Measurements from ENCODE around the gene LINGO3. TPM values are rescaled to one million over a fixed set of nuclear protein-coding genes. Genes with fewer than 3 reads are reported as not detected.

LINGO3 gene
- total and polyA plus RNA-seq, 2 of the 8 experiments (the other 6 are each of a cell fraction or from before 2014, with no cell fraction given): 0.59 TPM; not detected in 1

DNA sequence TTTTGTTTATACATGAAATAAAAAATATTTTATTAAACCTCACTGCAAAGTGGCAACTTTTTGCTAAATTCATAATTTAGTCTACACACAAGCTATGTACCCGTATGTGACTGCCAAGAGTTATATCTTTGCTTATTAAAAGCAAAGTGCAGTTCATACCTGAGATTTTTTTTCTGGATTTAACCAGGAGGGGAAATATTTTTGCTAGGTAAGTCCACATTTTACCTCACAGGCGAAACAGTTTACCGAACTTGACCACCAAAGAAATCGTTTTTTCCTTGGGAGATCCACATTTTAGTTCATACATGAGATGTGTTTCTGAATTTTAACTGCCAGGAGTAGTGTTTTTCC is 39.5 kb downstream of the LINGO3 start (continued):
- no peak for TF ChIP-seq CBX8 (IDR thresholded peaks at IDR 0.05; ENCODE audit: borderline replicate concordance, low read depth, low read length)
- no peak for TF ChIP-seq TAF1 (IDR thresholded peaks at IDR 0.05; ENCODE audit: low read depth, low read length)
- TF ChIP-seq BCL11A (IDR thresholded peaks at IDR 0.05; ENCODE audit: low read depth in 2 of 2, low read length in 2 of 2): no peak
- TF ChIP-seq POU5F1 (IDR thresholded peaks at IDR 0.05; ENCODE audit: low read depth, low read length): no peak
- TF ChIP-seq SIRT6 (IDR thresholded peaks at IDR 0.05; ENCODE audit: low read length): no peak
- TF ChIP-seq KDM1A (IDR thresholded peaks at IDR 0.05; ENCODE audit: borderline replicate concordance, low read length): no peak
